BJ (cell line): ENCODE results near the gene AKR1C2. TPM values are rescaled to one million over a fixed set of nuclear protein-coding genes. Genes with fewer than 3 reads are reported as not detected.

Experiments used
- CTCF ChIA-PET: fragments of 350-600 bp; formaldehyde crosslinking; extraction: SDS; loops from one replicate; lab custom pipeline; 2021; ENCODE audit warnings: antibody characterized with exemption, inconsistent platforms; lab: Yijun Ruan, JAX
- POLR2A ChIA-PET: fragments of 300-600 bp; sonication (Branson Sonifier 250); formaldehyde crosslinking; extraction: SDS; loops from one replicate; lab custom pipeline; 2021; ENCODE audit warnings: antibody characterized with exemption; lab: Charles Lee
- DNase-seq: peaks from one replicate; pipeline ENCODE4 v3.0.0-alpha.2; 2011; ENCODE audit warnings: low read depth
- H3K27me3 ChIP-seq: 2 replicates; pipeline ENCODE4 v1.6.0; 2011; ENCODE audit warnings: low read length; ENCODE audit not compliant: control insufficient read depth, insufficient read depth
- H3K36me3 ChIP-seq: 2 replicates; pipeline ENCODE4 v1.5.1; 2011; ENCODE audit warnings: low read length; ENCODE audit not compliant: control insufficient read depth, insufficient read depth
- H3K4me3 ChIP-seq: 2 replicates; pipeline ENCODE4 v1.5.1; 2011; ENCODE audit warnings: low read depth, mild to moderate bottlenecking, control low read depth, low read length
- polyA plus RNA-seq: library from polyadenylated mRNA; depleted of rRNA; stranded (reverse); fragments of >200 nt; gene quantifications from 2 replicates; pipeline ENCODE4 v1.2.3, GENCODE V29; 2011
- TF ChIP-seq, protein P1 (sequence below): IDR thresholded peaks from 2 replicates; pipeline ENCODE4 v1.5.1; 2011; ENCODE audit warnings: low read depth, mild to moderate bottlenecking, control low read depth, inconsistent platforms, low read length, moderate library complexity; ENCODE audit not compliant: insufficient read depth

Gene AKR1C2
- polyA plus RNA-seq, 1 experiment = 0.37 TPM

DNA sequence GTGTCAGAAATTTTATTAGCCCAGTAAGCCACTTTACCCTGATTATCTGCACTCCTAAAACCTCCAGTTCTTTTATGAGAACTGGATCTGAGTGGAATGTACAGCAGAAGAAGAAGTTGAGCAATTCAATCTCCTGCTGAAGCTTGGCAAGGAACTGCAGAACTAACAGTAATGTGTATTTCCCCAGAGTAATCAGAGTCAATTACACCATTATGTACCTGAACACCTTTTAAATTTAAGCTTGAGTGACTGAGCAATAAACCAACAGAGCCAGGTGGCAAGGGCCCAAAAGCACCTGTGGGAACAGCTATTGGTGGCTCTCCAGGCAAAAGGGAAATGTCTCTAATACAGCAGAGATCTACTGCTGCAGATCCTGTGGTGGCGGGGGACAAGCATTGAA, 40.1 kb upstream of the AKR1C2 start:
- DNase-seq = no peak
- H3K4me3 ChIP-seq = no peak overlapping the region
- no peaks in the 10 kb centered on the region for H3K27me3 ChIP-seq
- H3K36me3 ChIP-seq = no peaks in the 10 kb centered on the region
- TF ChIP-seq, protein P1, sequence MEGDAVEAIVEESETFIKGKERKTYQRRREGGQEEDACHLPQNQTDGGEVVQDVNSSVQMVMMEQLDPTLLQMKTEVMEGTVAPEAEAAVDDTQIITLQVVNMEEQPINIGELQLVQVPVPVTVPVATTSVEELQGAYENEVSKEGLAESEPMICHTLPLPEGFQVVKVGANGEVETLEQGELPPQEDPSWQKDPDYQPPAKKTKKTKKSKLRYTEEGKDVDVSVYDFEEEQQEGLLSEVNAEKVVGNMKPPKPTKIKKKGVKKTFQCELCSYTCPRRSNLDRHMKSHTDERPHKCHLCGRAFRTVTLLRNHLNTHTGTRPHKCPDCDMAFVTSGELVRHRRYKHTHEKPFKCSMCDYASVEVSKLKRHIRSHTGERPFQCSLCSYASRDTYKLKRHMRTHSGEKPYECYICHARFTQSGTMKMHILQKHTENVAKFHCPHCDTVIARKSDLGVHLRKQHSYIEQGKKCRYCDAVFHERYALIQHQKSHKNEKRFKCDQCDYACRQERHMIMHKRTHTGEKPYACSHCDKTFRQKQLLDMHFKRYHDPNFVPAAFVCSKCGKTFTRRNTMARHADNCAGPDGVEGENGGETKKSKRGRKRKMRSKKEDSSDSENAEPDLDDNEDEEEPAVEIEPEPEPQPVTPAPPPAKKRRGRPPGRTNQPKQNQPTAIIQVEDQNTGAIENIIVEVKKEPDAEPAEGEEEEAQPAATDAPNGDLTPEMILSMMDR = no peak
- ChIA-PET POLR2A (interaction anchor here (0.7 kb wide), 1 partner anchor 141 kb away, joined by 3 read pairs; no protein-coding TSS in a partner anchor), CTCF (interaction anchor here (1.0 to 1.2 kb wide), 2 partner anchors 12 to 194 kb away, joined by 3 to 4 read pairs; no protein-coding TSS in a partner anchor)

DNA sequence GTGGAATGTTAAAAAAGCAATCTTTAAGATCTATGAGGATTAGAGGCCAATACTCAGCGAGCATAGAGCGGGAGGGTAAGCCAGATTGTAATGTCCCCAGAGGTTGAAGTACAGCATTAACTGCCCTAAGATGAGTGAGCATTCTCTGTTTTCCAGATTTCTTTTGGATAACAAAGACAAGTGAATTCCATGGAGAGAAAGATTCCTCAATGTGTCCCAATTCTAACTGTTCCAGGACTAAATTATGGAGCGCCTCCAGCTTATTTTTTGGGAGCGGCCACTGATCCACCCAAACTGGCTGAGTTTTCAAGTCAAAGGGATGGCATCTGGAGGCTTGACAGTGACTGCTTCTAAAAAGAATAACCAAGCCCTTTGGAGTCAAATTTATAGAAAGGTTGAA, 39.3 kb upstream of the AKR1C2 start:
- ChIA-PET CTCF (no interaction called here), POLR2A (no interaction called here)
- TF ChIP-seq, protein P1 = no peak
- no peak for DNase-seq
- no peaks in the 10 kb centered on the region for H3K36me3 ChIP-seq
- H3K4me3 ChIP-seq = no peak overlapping the region
- no peaks in the 10 kb centered on the region for H3K27me3 ChIP-seq

DNA sequence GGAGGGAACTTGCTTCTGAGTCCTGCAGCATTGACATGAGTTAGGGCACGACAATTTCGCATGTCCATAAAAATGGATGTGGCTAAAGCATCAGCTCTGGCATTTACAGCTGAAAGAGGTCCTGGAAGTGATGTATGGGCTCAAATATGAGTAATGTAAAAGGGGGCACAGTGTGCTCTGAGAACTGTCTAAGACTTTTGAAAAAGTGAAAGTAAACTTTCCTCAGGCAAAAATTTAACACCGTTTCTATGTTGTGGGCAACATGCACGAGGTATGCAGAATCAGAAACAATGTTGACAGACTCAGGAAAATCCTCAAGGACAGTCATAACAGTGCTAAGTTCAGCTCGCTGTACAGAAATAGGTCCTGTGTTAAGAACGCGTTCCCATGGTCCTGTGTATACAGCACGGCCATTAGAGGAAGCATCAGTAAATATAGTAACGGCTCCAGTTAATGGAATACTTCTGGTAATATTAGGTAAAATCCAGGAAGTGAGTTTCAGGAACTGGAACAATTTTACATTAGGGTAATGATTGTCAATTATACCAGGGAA, 37.9 kb upstream of the AKR1C2 start:
- TF ChIP-seq, protein P1 = no peak
- ChIA-PET POLR2A (no interaction called here), CTCF (interaction anchor here (0.9 to 1.3 kb wide), 2 partner anchors 21 to 192 kb away, joined by 3 to 4 read pairs; no protein-coding TSS in a partner anchor)
- Histone ChIP-seq H3K4me3 (no peak overlapping the region), H3K27me3 (no peaks in the 10 kb centered on the region), H3K36me3 (no peaks in the 10 kb centered on the region)
- DNase-seq = no peak

- POLR2A ChIA-PET = no interaction called here
Observed at GRCh38 chr10:5040781-5041470, 37.3 kb upstream of the AKR1C2 start.

GRCh38 chr10:5040010-5040673, 36.5 kb upstream of the AKR1C2 start:
- no peak for DNase-seq
- CTCF ChIA-PET = interaction anchor here (1.3 kb wide), 1 partner anchor 190 kb away, joined by 4 read pairs; no protein-coding TSS in a partner anchor
- H3K36me3 ChIP-seq = no peaks in the 10 kb centered on the region
- POLR2A ChIA-PET = no interaction called here
- TF ChIP-seq, protein P1 = no peak
- H3K27me3 ChIP-seq = no peaks in the 10 kb centered on the region
- H3K4me3 ChIP-seq = no peak overlapping the region

More at GRCh38 chr10:5040781-5041470, 37.3 kb upstream of the AKR1C2 start:
- DNase-seq = no peak
- TF ChIP-seq, protein P1 = no peak
- CTCF ChIA-PET = interaction anchor here (0.9 to 1.3 kb wide), 2 partner anchors 21 to 191 kb away, joined by 3 to 4 read pairs; no protein-coding TSS in a partner anchor
- Histone ChIP-seq H3K36me3 (no peaks in the 10 kb centered on the region), H3K4me3 (no peak overlapping the region), H3K27me3 (no peaks in the 10 kb centered on the region)
